ENCODE results near the gene SLC25A30.

The SLC25A30 gene

GRCh38 chr13:45417790-45418534 lies at the start of gene SLC25A30:
Gene SLC25A30 (minus strand): TSS chr13:45418373. CDS start chr13:45411425, 6,948 bp downstream.
- DNase-seq (ENCODE audit: low read depth in 2 of 2) = peak; percentile 81 to 86

- DNase-seq (ENCODE audit: low read depth in 2 of 2) = no peak
Measured at GRCh38 chr13:45466359-45466758, 48.2 kb upstream of the SLC25A30 start.

GRCh38 chr13:45464687-45465453 lies 46.7 kb upstream of the SLC25A30 start, which contains the start of gene COG3:
Gene COG3 (plus strand): TSS chr13:45464939. CDS start chr13:45465037, 98 bp downstream.
- DNase-seq (ENCODE audit: low read depth in 2 of 2) = peak; percentile 89 to 91

- DNase-seq (ENCODE audit: low read depth in 2 of 2) = no peak
Measured at GRCh38 chr13:45464141-45464686, 46.0 kb upstream of the SLC25A30 start.

DNA sequence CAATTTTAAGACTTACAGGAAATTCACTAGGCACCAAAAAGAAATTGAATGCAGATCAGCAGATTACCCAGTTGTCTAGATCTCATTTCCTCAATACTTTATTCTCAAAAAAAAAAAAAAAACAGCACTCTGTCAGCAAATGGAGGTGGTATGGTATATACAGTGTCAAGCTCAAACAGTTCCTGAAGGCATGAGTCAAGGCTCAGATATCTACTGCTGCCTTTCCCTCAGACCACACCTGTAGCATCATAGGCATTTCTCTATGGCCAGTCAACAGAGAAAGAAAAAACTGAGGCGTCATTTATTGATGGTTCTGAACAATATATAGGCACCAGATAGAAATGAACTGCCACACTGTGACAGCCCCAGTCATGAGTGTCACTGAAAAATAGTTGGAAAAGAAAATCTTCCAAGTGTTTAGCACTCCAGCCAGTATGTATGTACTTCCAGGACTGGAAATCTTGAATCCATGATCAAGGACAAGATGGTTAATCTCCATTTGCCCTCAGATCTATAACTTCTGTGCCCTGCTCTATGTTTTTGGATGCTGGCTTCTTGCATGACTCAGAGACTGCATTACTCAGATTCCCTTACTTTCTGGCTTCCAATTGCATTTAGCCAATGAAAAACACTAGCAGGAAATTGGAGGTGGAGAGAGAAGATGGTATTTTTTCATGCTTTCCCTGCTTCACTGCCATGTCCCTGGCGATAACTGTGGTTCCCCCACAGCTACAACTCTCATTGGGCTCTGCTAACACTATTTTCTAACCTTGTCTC lies 38.2 kb upstream of the SLC25A30 start:
- DNase-seq (ENCODE audit: low read depth in 2 of 2) = no peak

- DNase-seq (ENCODE audit: low read depth in 2 of 2) = no peak
Measured at GRCh38 chr13:45454204-45454603, 36.0 kb upstream of the SLC25A30 start.

- DNase-seq (ENCODE audit: low read depth in 2 of 2) = no peak
Measured at GRCh38 chr13:45451282-45451681, 33.1 kb upstream of the SLC25A30 start.

DNA sequence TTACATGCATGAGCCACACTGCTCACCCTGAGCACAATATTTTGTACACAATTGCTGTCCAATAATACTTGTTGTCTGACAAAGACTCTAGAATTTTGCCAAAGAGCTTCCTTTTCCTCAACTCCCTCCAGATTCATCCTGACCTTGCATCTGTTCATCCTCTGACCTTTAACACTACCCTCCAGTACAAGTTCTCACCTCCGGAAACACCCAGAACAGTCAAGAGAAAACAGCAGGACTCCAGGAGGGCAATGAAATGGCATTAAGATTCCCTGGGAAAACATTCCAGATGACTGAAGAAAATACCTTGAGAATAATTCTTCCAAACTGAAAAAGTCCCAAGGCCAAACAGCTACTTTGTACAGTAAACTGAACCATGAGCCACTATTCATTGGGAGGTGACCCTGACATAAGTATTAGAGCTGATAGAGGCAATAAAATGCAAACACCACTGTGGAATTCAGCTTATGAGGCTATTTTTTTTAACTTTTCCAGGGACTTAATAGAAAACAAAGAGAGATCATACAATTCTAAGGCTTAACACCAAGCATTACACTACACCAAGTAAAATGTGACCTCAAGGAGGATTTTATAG lies 30.9 kb upstream of the SLC25A30 start:
- no peak for DNase-seq (ENCODE audit: low read depth in 2 of 2)

- no peak for DNase-seq (ENCODE audit: low read depth in 2 of 2)
Measured at GRCh38 chr13:45447050-45447661, 29.0 kb upstream of the SLC25A30 start.

GRCh38 chr13:45446181-45446580 lies 28.0 kb upstream of the SLC25A30 start:
- no peak for DNase-seq (ENCODE audit: low read depth in 2 of 2)

GRCh38 chr13:45445053-45445452 lies 26.9 kb upstream of the SLC25A30 start:
- DNase-seq (ENCODE audit: low read depth in 2 of 2) = no peak

GRCh38 chr13:45441633-45442032 lies 23.5 kb upstream of the SLC25A30 start:
- no peak for DNase-seq (ENCODE audit: low read depth in 2 of 2)

- DNase-seq (ENCODE audit: low read depth in 2 of 2) = no peak
Measured at GRCh38 chr13:45439781-45440462, 21.7 kb upstream of the SLC25A30 start.

GRCh38 chr13:45439008-45439407 lies 20.8 kb upstream of the SLC25A30 start:
- no peak for DNase-seq (ENCODE audit: low read depth in 2 of 2)

- no peak for DNase-seq (ENCODE audit: low read depth in 2 of 2)
Measured at GRCh38 chr13:45437947-45438346, 19.8 kb upstream of the SLC25A30 start.

DNA sequence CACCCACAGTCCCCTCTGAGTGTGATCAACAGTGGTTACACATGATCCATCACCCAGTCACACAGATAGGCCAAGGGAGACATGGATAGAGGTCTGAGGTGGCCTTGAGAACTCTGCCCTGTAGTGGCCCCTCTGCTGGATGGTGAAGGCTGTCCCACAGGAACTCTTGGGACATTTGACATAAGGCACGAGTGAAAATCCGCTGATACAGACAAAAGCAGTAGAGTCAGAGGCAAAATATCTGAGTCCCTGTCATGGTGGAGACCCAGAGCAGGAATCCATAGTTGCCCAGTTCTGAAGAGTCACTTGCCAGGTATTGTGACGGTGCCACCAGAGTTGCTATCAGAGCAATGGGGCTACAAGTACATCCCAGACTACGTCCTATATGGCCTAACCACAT lies 18.8 kb upstream of the SLC25A30 start:
- DNase-seq (ENCODE audit: low read depth in 2 of 2) = no peak

GRCh38 chr13:45436332-45436731 lies 18.2 kb upstream of the SLC25A30 start:
- no peak for DNase-seq (ENCODE audit: low read depth in 2 of 2)

- no peak for DNase-seq (ENCODE audit: low read depth in 2 of 2)
Measured at GRCh38 chr13:45434556-45435371, 16.6 kb upstream of the SLC25A30 start.

- DNase-seq (ENCODE audit: low read depth in 2 of 2) = no peak
Measured at GRCh38 chr13:45433381-45433790, 15.2 kb upstream of the SLC25A30 start.

Data from activated CD8-positive, alpha-beta memory T cell treated with anti-CD3 and anti-CD28 coated beads for 4 hours (primary cell).